Cerebellar nuclear complex (tissue), 1 donor: ENCODE measurements around the gene DMGDH.
"Not testable (repeated sequence)": the region's sequence is repeated elsewhere in the genome, so short reads cannot be mapped to it uniquely, and the experiment has no call there.

Source experiments
- DNase-seq, 2 experiments: peaks; one replicate each; lab custom pipeline; 2025; lab: John Stamatoyannopoulos, UW

DMGDH gene

DNA sequence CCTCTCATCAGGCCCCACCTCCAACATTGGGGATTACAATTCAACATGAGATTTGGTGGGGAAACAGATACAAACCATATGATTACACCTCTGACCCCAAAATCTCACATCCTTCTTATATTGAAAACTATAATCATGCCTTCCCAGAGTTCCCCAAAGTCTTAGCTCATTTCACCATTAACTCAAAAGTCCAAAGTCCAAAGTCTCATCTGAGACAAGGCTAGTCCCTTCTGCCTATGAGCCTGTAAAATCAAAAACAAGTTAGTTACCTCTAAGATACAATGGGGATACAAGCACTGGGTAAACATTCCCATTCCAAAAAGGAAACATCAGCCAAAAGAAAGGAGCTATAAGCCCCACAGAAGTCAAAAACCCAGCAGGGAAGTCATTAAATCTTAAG, 57.6 kb downstream of the DMGDH start:
- no peak for DNase-seq

DNA sequence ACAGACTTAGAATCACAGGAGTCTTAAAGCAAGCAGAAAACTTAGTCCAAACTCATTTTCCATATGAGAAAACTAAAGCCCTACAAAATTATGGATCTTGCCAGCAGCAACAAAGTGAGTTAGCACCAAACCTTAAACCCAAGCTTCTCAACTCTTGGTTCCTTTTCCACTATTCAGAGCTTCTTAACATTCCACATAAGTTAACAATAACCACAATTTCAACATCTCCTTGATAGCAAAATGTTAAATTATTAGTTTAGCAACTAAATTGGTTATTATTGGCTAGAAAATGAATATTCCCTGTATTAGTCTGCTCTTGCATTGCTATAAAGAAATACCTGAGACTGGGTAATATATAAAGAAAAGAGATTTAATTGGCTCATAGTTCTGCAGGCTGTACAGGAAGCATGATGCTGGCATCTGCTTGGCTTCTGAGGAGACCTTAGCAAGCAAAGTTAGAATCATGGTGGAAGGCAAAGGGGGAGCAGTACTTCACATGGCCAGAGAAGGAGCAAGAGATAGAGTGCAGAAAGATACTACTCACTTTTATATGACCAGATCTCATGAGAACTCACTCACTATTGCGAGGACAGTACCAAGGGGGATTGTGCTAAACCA, 58.1 kb downstream of the DMGDH start:
- DNase-seq, result no peak

DNA sequence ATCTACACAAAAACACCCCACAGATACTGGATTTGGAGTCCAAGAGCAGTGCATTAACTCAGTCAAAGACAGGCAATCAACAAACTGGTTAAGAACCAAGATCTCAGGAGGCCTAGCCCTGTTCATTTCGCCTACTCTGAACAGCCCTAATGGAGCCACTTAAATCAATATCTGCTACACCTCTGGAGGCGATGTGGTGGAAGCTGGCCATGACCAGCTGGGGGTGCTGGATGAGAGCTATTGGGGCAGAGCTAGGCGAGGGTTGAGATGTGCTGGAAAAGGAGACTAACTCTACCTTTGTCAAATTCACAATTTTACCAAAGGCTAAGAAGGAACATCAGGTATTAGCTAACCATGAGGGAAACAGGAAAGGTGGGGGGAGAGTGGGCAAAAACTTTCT, 61.1 kb downstream of the DMGDH start:
- no peak for DNase-seq

DNA sequence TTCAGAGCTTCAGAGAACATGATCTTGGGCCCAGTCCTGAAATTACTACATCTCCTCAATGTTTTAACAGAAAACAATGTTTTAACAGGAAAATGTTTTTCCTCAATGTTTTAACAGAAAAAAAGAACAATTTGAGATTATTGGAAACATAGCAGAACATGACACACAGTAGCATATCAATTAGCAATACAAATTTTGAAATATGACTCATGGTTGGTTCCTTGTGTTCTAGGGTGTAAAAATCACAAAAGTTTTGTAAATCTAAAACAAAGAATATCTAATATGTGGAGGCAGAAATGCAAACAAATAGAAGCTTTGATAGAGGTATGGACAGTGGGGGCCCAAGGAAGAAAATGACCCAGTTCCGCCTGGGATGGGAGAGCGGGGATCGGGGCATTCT, 61.6 kb downstream of the DMGDH start:
- DNase-seq, result no peak

DNA sequence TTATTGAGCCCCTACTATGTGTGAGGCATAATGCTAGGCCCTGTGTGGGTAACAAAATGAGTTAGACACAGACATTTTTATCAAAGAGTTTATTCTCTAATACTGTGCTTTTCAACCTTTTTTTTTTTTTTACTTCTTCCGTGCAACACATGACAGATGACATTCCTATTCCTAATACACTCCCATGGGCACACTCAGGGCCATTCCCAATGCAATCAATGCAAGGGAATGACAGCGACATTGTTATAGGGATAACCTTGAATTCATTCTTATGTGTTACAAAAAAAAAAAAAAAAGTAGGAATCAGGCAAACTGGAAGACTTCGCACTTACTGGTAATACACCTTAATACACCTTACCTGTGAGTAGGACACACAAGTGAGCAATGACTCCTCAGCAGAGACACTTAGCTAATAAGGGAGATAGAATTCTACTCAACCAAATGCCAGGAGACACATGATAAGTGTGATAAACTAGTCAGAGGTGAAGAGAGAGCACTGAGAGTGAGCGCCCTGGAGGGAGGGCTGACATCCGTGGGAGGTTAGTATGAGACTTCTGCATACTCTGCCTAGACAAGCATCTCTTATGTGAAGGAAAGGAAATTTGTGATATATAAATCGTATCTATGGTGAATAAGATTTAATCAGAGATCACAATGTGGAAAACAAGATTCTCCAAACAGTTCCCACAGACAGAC, 63.4 kb downstream of the DMGDH start:
- DNase-seq, result no peak

DNA sequence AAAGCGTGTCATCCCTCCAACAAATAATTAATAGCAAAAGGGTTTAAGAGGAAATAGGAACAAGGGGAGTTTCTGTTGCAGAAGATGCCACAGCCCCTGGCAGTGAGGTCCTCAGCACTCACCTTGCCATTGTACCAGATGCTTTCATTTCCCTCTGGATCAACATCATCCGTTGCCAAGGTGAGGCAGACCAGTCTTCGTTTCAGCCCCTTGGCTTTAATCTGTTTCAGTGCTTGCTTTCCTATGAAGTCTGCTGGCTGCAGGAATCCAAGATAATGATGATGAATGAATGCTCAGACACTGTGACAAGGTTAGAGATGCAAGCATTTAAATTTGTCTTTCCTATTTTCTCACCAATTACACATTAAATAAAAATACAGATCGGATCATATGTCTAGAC, 64.3 kb downstream of the DMGDH start:
- no peak for DNase-seq

DNA sequence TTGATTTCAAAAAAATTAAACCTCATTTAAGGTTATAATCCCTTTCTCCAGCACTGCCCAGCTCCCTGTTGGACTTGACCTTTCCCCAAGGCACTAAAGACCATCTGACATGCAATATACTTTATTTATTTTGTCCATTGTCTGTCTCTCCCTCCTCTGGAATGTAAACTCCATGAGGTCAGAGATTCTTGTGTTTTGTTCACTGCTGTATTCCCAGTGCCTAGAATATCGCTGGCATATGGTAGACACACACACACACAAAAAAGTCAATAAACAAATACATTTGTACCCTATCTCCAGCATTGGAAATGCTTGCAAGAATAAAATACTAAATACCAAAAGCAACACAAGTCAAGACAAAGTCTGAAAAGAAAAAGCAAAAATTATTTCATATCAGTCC, 67.1 kb downstream of the DMGDH start:
- no peak for DNase-seq

DNA sequence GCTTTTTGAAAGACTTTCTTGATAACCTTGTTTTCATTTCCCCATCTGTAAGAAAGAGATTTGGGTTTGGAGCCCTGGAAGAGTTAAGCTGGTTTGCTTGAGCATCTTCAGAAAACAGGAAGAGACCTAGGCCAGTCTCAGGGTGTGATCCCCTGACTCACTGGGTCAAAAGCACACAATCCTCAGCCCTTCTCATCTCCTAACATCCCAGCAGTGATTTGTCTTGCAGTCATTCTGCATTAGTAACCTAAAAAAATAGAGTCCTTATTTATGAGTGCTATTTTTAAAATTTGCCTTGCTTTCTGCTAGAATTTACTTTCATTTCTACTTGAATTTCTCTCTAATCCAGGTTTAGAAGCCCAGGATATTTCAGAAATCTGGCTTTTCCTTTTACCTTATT, 68.0 kb downstream of the DMGDH start:
- DNase-seq, result no peak

DNA sequence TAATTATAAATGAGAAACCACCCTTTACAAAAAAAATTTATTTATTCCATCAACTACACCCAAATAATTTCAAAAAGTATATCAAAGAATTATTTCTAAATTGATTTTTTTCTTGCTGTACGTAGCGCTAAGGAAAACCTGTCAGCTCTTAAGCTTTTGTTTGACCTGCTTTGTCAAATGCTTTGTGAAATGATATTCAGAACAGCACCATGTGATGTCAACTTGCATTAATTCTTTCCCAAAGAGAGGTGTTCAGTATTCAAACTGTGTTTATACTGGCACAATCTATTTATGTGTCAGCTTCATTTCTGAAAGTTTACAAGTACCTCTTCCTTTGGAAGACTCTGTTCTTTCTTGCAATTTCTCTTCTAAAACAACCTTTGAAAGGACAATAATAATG, 72.4 kb downstream of the DMGDH start:
- no peak for DNase-seq

DNA sequence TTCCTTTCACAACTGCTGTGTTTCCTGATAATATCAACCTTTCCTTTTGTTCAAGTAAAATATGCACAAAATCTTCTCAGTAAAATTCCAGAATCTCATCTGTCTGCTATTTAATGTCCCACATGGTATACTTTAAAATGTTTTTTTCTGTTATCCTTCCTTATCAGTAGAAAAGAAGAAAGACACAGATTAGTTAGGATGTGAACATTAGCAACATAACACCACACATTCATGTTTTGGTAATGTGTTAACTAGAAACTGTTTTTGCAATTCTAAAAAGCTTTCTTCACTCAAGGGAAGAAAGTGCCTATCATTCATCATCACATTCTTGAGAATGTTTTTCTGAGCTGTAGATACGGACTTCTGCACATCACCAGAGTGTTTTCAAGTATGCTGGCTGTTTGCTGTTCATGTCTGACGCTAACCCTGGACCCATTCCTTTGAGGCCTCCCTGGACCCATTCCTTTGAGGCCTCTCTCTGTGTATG, 73.9 kb downstream of the DMGDH start:
- no peak for DNase-seq

DNA sequence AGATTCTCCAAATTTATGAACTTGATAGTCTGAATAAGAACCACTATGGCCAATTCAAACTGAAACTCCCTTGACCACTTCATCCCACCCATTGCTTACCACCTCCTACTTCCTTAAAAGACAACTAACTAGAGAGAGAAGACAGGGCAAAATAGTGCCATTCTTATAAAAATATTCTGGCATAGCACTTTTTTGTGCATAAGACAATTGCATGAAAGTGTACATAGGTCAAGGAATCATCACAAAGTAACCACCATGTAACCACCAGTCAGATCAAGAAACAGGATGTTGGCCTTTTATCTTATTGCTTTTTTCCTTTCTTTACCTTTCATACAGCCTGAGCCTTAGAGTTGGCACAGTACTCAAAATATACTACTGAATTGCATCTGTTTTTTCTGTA, 76.3 kb downstream of the DMGDH start:
- no peak for DNase-seq

DNA sequence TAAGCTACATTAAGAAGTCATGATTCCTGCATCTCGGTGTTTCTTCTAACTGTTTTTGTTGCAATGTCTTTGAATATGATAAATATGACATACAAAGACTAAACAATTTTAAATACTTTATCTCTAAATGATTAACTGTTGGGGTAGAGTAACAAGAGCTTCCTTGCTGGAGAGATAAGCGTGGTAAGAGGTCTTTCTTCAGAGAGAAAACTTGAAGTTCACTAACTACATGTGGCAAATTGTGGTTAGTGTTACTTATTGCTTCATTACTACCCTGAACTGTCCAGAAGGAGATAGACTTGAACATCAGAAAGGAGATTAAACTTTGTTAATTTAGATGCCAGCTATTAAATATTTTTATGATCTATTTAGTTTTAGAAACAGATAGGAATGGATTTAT, 77.3 kb downstream of the DMGDH start:
- no peak for DNase-seq

DNA sequence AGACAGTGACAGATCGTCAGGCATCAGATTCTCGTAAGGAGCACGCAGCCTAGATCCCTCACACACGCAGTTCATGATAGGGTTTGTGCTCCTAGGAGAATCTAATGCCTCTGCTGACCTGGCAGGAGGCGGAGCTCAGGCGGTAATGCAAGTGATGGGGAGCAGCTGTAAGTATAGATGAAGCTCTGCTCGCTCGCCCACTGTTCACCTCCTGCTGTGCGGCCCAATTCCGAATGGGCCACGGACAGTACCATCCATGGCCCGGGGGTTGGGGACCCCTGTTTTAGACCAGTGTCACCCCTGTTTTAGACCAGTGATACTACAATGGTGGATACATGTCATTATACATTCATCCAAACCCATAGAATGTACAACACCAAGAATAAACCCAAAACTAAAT, 80.4 kb downstream of the DMGDH start:
- no peak for DNase-seq

DNA sequence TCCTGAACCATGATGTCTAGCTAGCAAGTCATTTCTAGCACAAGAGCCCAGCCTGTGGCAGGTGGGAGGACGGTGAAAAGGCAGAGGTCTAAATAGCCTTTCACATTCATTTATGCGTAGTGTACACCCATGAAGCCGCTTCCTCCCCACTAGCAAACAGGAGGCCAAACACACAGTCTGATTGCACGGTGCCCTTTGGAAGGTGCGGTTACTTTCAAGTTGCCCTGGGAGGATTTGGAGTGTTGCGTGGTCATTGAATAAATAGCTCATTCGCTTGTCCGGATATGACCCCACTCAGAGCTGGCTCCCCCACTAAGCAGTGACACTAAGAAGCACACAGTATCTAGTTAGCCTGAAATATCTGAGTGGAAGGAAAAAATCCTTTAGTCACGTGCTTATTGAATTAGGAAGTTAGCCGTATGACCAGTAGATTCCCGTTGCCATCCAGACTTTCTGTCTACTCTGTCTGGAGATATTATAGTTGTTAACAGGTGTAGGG, 83.7 kb downstream of the DMGDH start:
- DNase-seq, result no peak

DNA sequence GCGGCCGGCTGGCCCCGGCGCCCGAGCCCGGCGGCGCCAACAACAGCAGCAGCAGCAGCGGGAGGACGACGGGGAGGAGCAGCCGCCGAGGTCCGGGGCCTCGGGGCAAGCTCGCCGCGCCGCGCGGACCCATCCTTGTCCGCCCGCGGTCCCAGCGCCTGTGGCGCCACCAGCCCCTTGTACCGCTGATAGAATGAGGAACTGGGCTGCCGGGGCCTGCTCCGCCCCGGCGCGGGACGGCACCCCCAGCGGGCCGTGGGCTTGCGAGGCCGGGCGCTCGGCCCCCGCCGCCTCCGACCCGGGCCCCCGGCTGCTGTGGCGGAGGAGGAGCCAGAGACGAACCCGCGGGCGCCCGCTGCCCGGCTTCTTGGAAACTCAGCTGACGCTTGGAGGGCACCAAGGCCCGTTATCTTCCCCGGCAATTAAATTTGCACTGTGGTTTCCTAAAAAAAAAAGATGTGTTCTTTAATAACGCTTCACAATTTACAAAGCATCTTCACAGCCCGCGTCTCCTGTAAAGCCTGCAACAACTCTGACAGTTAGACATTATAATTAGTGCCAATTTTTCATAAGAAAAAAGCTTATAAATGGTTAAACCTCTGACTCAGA, 84.3 kb downstream of the DMGDH start, which contains the start of gene ARSB:
TSS of gene ARSB (minus strand) at position 195 of the 609 bp plus-strand sequence. CDS start at position 133, 62 bp downstream.
- no peak for DNase-seq

DNA sequence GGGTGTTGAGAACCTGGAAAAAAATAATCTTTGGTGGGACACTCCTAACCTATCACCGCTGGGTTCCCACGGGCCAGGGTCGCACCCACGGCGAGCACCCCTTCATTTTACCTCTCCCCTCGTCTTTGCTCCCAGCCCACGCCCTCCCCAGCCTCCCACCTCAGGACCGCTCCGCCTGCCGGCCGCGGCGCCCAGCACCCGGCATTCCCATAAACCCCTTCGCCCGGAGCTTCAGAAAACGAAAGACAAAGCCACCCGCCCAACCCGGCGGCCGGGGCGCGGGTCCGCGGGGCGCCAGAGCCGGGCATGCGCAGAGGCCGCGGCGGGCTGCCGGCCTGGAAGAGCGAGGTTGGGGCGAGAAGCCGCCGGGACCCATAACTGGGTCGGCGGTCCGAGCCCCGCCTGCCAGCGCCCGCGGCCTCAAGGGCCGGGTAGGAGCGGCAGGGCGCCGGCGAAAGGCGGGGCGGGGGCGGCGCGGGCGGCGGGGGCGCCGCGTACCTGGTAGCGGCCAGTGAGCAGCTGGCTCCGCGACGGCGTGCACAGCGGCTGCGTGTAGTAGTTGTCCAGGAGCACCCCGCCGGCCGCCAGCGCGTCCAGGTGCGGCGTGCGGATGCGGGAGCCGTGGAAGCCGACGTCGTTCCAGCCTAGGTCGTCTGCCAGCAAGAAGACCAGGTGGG, 84.9 kb downstream of the DMGDH start:
- DNase-seq, result peak; percentile 22 to 29

DNA sequence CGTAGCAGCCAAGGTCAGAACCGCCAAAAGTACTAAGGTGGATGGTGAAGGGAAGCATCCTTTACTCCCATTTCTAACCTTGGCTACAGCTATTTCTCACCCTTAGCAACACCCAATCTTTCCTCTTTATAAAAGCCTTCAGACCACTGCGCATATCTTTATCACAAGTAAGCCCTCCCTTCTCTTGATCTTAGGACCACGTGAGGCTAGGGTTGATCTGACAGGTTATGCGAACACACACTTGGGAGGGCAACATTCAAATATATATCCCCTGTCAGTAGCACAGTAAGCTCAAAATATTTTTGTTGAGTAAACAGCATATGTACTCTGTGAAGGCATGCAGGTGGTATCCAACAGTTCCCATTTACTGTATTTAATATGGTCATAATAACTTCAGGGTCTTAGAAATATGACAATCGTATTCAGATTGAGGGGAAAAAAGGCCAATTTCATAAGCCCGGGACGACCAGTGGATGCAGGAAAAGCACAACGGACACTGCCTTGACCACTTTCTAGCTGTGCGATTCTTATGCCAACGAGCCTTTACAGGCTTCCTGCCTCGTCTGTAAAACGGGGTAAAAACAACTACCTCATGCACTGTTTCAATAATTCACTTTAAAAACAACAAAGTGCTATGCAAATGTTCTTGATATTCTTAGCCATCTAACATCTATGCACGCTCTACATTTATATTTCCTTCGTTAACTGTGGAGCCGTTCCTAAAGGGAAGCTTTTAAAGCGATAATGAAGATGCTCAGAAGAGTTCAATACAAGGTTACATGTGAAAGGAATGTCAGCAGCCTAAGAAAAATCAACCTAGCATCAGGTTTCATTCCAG, 85.7 kb downstream of the DMGDH start:
- no peak for DNase-seq

DNA sequence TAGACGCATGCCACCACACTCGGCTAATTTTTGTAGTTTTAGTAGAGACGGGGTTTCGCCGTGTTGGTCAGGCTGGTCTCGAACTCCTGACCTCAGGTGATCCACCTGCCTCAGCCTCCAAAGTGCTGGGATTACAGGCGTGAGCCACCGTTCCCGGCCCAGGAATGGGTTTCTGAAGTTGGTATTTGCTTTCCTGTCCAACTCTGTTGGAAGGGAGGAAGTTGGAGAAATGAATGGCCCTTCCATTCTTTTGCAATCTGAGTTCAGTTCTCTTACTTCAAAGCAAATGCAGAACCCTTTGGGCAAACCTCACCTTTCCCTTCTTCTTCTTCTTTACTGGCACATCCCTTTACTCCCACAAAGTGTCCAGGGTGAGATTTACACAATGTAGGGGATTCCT, 86.3 kb downstream of the DMGDH start:
- not testable (repeated sequence) for DNase-seq

DNA sequence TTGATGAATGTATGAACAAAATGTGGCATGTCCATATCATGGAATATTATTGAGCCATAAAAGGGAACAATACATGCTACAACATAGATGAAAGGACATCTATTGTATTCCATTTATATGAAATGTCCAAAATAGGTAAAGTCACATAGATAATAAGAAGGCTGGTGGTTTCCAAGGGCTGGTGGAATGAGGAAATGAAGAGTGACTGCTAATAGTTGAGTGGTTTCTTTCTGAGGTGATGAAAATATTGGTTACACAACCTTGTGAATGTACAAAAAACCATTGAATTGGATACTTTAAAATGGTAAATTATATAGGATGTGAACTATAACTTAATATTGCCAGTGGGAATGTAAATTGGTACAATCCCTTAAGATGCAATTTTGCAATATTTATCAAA, 89.6 kb downstream of the DMGDH start:
- no peak for DNase-seq

DNA sequence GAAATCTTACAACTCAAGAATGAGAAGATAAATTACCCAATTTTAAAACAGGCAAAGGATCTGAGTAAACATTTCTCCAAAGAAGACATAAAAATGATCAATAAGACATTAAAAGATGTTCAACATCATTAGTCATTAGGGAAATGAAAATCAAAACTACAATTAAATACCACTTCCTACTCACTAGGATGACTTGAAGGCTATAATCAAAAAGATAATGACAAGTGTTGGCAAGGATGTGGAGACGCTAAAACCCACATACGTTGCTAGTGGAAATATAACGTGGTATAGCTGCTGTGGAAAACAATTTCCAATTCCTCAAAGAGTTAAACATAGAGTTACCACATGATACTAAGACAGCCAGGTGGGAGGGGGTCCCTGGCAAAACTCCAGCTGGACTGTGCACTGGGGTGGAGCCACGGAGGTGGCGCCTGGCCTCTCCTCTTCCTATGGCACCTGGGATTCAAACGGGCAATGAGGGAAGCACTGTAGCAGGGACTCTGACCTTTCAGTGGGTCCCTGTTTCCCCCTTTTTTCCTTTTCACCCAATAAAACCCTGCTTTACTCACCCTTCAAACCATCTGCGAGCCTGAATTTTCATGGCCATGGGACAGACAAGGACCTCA, 90.2 kb downstream of the DMGDH start:
- no peak for DNase-seq

DNA sequence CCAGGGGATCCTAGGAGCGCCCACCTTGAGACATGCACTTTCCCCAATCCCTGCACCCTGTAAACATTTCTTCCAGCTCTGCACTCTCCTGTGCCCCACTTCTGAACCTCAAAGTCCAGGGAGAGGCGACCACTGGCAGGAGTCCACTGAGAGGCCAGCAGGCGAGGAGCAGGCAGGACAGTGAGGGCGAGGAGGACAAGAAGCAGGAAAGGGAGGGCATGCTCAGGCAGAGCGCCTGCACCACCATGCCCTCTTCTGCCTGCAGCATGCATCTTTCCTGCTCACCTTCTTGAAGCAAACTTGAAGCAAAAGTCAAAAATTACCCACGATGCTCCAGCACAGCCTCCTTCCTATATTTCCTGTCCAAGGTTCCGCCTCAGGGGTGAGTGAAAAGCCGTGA, 94.4 kb downstream of the DMGDH start:
- DNase-seq, result no peak
